22Rv1 (cell line): ENCODE results near the gene REC8.

Source experiments
- H3K27ac ChIP-seq: fragments of 450-650 bp; 2 replicates; pipeline ENCODE4 v1.5.1; 2017
- ZFX ChIP-seq: fragments of 450-650 bp; IDR thresholded peaks from 2 replicates; pipeline ENCODE4 v1.6.1; 2017; ENCODE audit warnings: antibody characterized with exemption, borderline replicate concordance
- TF ChIP-seq, protein P1 (sequence below): fragments of 450-650 bp; IDR thresholded peaks from 2 replicates; pipeline ENCODE4 v1.5.1; 2017; ENCODE audit warnings: mild to moderate bottlenecking

The REC8 gene

DNA sequence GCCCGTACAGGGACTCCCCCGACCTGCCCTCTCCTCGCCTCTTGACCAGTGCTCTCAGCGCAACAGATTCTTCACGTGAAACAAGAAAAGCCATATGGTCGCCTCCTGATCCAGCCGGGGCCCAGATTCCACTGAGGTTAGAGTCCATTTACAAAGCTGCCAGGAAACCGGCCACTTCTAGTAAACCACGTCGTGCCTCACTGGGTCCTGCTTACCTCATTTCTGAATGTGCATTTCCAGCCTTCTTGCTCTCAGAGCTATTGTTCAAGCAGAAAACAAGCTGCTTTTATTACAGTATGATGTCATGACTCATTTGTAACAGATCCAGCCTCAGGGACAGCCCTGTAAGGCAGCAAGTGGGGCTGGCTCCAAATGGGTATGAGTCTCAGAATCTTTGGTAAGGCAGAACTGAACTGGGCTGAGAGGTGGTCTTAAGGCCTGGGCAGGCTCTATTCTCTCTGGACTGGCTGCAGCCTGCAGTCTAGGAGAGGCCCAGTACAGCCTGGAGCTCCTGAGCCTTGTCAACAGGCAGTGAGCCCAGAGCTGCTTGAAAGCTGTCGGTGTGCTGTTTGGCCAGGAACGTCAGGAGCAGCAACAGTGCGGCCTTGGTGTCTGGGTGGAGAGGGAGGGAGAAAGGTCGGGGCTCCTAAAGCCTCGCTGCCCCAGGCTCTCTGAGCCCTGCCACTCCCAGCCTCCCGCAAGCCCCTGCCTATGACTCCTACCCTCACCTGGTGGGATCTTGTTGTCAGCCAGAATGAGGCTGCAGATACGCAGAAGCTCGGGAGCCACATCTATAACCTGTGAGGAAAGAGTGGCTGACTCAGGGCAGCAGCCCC, 8.3 kb downstream of the REC8 start:
- no peak for TF ChIP-seq ZFX
- TF ChIP-seq, protein P1, sequence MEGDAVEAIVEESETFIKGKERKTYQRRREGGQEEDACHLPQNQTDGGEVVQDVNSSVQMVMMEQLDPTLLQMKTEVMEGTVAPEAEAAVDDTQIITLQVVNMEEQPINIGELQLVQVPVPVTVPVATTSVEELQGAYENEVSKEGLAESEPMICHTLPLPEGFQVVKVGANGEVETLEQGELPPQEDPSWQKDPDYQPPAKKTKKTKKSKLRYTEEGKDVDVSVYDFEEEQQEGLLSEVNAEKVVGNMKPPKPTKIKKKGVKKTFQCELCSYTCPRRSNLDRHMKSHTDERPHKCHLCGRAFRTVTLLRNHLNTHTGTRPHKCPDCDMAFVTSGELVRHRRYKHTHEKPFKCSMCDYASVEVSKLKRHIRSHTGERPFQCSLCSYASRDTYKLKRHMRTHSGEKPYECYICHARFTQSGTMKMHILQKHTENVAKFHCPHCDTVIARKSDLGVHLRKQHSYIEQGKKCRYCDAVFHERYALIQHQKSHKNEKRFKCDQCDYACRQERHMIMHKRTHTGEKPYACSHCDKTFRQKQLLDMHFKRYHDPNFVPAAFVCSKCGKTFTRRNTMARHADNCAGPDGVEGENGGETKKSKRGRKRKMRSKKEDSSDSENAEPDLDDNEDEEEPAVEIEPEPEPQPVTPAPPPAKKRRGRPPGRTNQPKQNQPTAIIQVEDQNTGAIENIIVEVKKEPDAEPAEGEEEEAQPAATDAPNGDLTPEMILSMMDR: no peak
- H3K27ac ChIP-seq: no peak overlapping the region

DNA sequence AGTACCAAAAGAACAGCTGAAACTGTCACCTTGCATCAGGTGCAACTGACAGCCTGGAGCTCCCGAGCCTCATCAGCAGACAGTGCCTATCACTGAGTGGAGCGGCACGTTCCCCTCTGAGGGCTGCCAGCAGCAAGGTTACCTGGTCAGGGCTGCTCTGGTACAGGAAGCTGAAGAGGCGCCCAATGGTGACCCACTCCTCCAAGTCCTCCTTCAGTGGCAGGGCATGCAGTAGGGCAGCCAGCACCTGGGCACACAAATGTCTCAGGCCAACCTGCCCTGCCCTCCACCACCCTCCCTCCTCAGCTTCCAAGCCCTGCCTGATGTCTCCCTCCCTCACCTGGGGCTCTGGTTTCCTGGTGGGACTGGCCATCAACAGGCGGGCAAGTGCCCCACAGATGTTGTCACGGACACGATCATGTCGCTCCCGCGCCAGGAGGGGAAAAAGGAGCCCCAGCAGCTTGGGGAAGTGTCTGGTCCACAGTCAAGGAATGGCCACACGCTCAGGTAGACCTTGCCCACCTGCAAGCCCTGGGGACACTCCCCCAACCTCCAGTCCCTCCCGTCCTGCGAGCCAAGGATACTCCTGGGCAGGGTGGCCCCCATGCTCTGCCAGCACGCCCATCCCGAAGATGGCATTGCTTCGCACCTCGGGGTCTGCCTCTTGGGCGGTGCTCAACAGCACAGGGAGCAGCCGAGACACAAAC, 9.6 kb downstream of the REC8 start:
- no peak overlapping the region for H3K27ac ChIP-seq
- TF ChIP-seq, protein P1: no peak
- TF ChIP-seq ZFX: no peak

GRCh38 chr14:24182110-24182882, 10.4 kb downstream of the REC8 start:
- H3K27ac ChIP-seq: no peak overlapping the region
- TF ChIP-seq, protein P1: no peak
- TF ChIP-seq ZFX: no peak

DNA sequence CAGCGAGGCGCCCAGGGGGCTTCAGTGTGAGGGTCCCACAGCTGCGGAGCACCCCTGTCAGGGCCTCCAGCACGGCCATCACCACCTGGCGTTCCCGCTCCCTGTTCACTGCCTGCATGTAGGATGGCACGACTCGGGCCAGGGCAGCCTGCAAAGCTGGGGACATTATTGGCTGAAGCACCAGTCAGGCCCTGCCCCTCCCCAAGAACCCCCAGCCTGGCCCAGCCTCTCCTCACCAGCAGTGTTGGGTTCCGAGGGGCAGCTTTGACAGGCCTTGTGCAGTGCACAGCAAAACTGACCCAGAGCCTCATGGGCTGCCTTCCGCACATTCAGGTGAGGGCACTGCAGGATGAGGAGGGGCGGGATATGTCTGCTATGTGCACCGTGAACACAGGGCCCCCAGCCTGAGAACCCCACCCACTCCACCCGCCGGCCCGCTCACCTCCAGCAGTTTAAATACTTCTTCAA, 11.2 kb downstream of the REC8 start:
- no peak overlapping the region for H3K27ac ChIP-seq
- no peak for TF ChIP-seq ZFX

- H3K27ac ChIP-seq: no peak overlapping the region
- TF ChIP-seq, protein P1: no peak
- no peak for TF ChIP-seq ZFX
Observed at GRCh38 chr14:24184104-24184970, 12.5 kb downstream of the REC8 start.

- no peak overlapping the region for H3K27ac ChIP-seq
- TF ChIP-seq, protein P1: no peak
- TF ChIP-seq ZFX: no peak
Observed at GRCh38 chr14:24185026-24185425, 13.1 kb downstream of the REC8 start.

- TF ChIP-seq ZFX: no peak
- TF ChIP-seq, protein P1: no peak
- H3K27ac ChIP-seq: no peak overlapping the region
Observed at GRCh38 chr14:24185741-24186140, 13.9 kb downstream of the REC8 start.
